LNCAP (cell line): ENCODE results near the gene PADI1.

ENCODE experiments used
- TF ChIP-seq, protein P1 (sequence below): fragments of 450-650 bp; IDR thresholded peaks from 2 replicates; pipeline ENCODE4 v1.5.1; 2017; ENCODE audit warnings: mild to moderate bottlenecking

Gene PADI1

DNA sequence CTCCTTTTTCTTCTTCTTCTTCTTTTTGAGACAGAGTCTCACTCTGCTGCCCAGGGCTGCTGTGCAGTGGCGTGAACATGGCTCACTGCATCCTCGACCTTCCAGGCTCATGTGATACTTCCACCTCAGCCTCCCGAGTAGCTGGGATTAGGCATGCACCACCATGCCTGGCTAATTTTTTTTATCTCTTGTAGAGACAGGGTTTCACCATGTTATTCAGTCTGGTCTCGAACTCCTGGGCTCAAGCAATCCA is 13.0 kb upstream of the PADI1 start:
- TF ChIP-seq, protein P1, sequence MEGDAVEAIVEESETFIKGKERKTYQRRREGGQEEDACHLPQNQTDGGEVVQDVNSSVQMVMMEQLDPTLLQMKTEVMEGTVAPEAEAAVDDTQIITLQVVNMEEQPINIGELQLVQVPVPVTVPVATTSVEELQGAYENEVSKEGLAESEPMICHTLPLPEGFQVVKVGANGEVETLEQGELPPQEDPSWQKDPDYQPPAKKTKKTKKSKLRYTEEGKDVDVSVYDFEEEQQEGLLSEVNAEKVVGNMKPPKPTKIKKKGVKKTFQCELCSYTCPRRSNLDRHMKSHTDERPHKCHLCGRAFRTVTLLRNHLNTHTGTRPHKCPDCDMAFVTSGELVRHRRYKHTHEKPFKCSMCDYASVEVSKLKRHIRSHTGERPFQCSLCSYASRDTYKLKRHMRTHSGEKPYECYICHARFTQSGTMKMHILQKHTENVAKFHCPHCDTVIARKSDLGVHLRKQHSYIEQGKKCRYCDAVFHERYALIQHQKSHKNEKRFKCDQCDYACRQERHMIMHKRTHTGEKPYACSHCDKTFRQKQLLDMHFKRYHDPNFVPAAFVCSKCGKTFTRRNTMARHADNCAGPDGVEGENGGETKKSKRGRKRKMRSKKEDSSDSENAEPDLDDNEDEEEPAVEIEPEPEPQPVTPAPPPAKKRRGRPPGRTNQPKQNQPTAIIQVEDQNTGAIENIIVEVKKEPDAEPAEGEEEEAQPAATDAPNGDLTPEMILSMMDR = no peak

DNA sequence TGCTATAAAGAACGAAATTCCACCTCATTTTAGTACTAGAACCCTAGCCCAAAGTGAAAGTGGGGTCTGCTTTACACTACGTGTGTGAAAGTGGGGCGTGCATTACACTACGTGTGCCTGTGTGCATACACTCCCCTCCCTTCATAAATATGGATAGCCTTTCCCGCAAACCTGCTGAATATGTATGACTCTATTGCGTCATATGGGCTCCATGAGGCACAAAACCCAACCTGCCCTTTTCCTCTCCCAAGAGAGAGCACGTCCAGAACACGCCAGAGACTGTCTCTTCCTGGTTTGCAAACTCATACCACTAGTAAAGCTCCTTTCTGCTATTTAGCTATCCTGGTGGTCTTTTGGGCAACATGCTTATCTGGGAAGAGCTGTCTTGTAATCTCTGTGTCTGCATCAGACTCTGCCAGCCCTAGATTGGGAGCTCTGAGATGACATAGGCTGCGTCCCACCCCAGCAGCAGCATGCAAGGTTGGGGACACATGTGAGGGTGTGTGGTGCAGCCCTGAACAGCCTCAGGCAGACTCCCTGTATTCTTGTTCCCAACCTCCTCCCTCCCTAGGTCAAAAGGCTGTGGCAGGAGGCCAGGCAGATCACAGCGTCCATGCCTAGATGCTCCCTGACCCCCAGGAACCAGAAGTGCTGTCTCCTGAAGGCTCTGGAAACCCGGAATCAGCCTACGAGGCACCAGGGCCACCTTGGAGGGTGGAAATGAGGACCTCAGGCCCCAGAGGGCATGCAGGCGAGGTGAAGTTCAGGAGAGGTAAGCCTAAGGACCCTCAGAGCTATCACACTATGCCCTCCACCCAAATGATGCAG is 12.3 kb upstream of the PADI1 start:
- TF ChIP-seq, protein P1 = no peak

DNA sequence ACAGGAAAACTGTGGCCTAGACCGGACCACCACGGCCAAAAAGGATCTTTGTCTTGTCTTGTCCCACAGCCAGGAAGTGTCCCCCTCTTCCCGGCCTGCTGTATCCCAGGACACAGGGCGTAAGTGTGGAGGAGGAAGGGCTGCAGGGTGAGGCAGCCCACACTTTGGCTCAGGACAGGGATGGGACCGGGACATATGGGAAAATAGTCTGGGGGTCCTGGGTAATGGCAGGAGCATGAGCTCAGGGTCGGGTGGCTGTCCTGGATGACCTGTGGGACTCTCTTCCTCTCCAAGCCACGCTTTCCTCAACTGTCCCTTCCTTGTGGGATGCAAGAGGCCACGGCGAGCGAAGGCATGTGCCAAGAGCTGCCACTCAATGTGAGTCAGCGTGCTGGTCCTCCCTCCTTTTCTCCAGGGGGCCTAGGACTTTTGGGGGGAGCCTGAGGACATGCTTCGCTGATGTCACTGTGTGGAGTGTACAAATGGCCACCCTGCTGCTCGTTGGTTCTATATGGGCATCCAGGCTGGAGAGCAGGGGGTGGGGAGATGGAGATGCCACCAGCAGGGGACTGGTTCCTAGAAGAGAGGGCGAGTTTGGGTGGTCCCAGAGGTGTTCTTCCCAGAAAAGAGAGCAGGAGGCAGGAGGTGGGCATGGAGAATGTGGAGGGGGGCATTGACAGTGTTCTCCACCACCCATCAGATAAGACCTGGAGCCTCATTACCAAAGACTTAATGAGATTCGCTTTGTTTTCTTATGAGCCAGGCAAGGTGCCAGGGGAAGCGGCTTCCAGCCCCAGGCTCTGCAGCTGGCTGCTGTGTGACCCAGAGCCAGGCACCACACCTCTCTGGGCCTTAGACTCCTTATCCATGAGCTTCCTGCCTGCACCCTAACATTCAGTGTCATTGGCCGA is 11.5 kb upstream of the PADI1 start:
- TF ChIP-seq, protein P1 = no peak

DNA sequence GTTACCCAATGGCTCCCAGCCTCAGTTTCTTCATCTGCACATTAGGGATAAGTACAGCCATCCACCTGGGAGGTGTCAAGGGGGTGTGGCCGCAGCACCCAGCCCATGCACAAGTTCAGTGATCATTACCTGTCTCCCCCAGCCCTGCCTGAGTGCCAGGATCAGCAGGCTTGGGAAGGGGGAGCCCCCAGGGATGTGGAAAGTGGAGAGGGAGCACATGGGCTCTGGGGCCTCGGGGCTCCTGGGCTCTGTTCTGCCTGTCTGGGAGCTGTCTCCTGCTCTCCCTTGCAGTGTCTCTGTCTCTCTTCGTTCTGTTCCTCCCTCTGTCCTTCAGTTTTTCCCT is 10.8 kb upstream of the PADI1 start:
- TF ChIP-seq, protein P1 = no peak

DNA sequence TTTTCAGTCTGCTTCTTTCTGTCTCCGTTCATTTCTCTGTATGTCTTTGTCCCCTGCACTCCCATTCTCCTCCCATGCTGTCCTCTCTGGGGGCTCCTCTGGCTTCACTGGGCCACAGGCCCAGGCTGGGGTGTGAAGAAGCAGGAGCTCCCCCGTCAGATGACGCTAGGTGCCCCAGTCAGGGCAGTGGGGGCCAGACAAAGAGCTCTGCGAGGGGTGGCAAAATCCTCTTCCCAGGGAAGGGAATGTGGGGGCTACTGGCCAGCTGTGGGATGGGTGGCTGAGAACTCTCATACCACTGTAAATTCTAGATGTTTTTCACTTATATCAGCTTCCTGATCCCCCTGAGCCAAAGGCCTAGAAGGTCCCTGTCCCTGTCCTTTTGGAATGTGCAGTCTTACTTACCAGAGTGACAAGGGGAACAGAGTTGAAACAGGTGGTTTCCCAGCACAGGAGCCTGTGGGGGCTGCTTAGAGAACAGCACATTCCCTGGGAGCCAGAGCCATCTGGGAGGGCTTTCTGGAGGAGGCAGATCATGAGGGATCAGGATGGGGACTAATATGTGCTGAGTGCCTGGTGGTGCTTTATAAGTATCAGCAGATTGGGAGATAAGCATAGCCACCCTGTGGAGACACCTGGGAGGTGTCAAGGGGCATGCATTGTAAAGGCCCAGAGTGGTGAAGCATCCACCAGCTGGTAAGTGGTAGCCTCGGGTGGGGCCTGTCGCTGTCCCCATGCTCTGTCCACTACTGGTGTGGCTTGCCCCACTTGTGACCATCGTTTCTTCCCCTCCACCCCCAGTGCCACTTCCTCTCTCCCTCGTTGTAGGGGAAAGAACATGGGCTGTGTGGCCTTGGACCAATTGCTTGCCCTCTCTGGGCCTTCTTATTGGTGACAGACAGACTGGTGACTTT is 10.1 kb upstream of the PADI1 start:
- TF ChIP-seq, protein P1 = no peak

DNA sequence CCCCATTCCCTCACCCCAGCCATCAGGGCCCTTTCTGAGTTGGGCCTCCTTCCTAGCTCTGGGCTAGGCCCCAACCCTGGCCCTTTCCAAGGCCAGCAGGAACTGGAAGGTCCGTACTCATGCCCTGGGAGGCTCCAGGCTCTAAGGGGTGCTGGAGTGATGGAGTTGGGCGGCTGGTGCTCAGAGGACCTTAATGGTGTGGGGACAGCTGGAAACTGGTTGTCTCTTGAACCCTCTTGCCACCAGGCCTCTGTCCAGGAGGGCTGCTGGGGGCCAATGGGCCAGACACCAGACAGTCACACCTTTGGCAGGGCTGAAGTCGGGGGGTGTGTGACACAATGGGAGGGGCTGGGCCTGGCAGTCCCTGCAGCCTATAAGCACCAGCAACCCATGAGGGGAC is 9.2 kb upstream of the PADI1 start:
- TF ChIP-seq, protein P1 = no peak

DNA sequence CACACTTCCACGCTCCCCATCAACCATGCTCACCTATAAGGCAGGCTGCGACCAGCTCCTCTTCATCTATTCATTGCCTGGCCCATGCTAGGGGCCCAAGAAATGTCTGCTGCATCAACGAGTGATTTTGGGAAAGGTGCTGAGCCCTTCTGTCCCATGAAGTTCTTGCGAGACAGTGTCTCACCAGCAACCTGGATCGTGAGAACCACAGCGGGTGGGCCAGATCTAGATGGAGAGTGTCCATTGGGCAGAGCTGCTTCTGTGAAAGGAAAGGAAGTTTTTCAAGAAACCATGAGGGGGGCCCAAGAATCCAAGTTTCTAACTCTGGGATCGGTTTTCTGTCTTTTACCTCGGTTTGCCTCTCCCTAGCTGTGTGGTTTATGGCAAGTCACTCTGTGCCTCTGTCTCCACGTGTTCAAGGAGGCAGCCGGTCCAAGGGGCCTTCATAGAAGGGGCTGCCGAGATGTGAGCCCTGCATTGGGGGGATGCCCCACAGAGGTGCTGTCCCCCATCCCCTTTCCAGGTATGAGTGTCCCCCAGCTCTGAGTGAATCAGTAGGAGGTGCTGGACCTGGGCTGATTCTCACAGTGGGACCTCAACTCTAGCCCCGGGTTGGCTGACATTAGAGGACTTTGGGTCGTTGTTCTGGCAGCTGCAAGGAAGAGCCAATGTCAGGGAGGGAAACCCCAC is 8.3 kb upstream of the PADI1 start:
- TF ChIP-seq, protein P1 = no peak
